Neuron (in vitro differentiated cells): ENCODE measurements around the gene ZNF425.
"Not testable (repeated sequence)": the region's sequence is repeated elsewhere in the genome, so short reads cannot be mapped to it uniquely, and the experiment has no call there.

ENCODE experiments used
- H2AFZ ChIP-seq: one replicate; pipeline ENCODE4 v1.6.1; 2013; ENCODE audit warnings: low read depth, mild to moderate bottlenecking, inconsistent platforms, low read length, moderate library complexity
- H3K27me3 ChIP-seq: one replicate; pipeline ENCODE4 v1.6.1; 2013; ENCODE audit warnings: low read length; ENCODE audit not compliant: insufficient read depth
- H3K36me3 ChIP-seq: one replicate; pipeline ENCODE4 v1.6.1; 2013; ENCODE audit warnings: low read length; ENCODE audit not compliant: insufficient read depth
- H3K4me1 ChIP-seq: one replicate; pipeline ENCODE4 v1.6.1; 2013; ENCODE audit warnings: low read length; ENCODE audit not compliant: insufficient read depth
- H3K4me3 ChIP-seq: 2 replicates; pipeline ENCODE4 v1.5.1; 2013; ENCODE audit warnings: mild to moderate bottlenecking, low read length, moderate library complexity
- H3K9me3 ChIP-seq: one replicate; pipeline ENCODE4 v1.6.1; 2013; ENCODE audit warnings: low read length

Gene ZNF425

GRCh38 chr7:149109969-149110368 lies 16.2 kb downstream of the ZNF425 start:
- H3K4me1 ChIP-seq = no peaks in the 10 kb centered on the region
- no peaks in the 10 kb centered on the region for H3K27me3 ChIP-seq
- no peak overlapping the region for H3K4me3 ChIP-seq
- no peak overlapping the region for H2AFZ ChIP-seq
- H3K36me3 ChIP-seq = peaks cover 14% of the 10 kb centered on the region
- H3K9me3 ChIP-seq = no peaks in the 10 kb centered on the region

- Histone ChIP-seq H3K36me3 (peaks cover 31% of the 10 kb centered on the region), H2AFZ (no peak overlapping the region), H3K27me3 (no peaks in the 10 kb centered on the region), H3K4me3 (no peak overlapping the region), H3K4me1 (no peaks in the 10 kb centered on the region), H3K9me3 (no peaks in the 10 kb centered on the region)
These were observed 21.4 kb downstream of the ZNF425 start for GRCh38 chr7:149104749-149105148.

GRCh38 chr7:149104214-149104613 lies 21.9 kb downstream of the ZNF425 start:
- H3K9me3 ChIP-seq = no peaks in the 10 kb centered on the region
- H3K4me3 ChIP-seq = no peak overlapping the region
- H3K4me1 ChIP-seq = no peaks in the 10 kb centered on the region
- H2AFZ ChIP-seq = no peak overlapping the region
- H3K27me3 ChIP-seq = no peaks in the 10 kb centered on the region
- peaks cover 31% of the 10 kb centered on the region for H3K36me3 ChIP-seq

- Histone ChIP-seq H3K36me3 (peaks cover 31% of the 10 kb centered on the region), H3K9me3 (no peaks in the 10 kb centered on the region), H3K4me3 (no peak overlapping the region), H3K4me1 (no peaks in the 10 kb centered on the region), H2AFZ (no peak overlapping the region), H3K27me3 (no peaks in the 10 kb centered on the region)
These were observed 22.7 kb downstream of the ZNF425 start for GRCh38 chr7:149103424-149103823.

- Histone ChIP-seq H3K36me3 (peaks cover 27% of the 10 kb centered on the region), H3K4me1 (no peaks in the 10 kb centered on the region), H3K4me3 (no peak overlapping the region), H3K9me3 (no peaks in the 10 kb centered on the region), H3K27me3 (no peaks in the 10 kb centered on the region), H2AFZ (no peak overlapping the region)
These were observed 23.5 kb downstream of the ZNF425 start for GRCh38 chr7:149102666-149103065.

- Histone ChIP-seq H2AFZ (no peak overlapping the region), H3K4me1 (peaks cover 4% of the 10 kb centered on the region), H3K27me3 (no peaks in the 10 kb centered on the region), H3K9me3 (no peaks in the 10 kb centered on the region), H3K36me3 (peaks cover 27% of the 10 kb centered on the region), H3K4me3 (no peak overlapping the region)
These were observed 25.3 kb downstream of the ZNF425 start for GRCh38 chr7:149100821-149101220.

GRCh38 chr7:149099058-149099457 lies 27.1 kb downstream of the ZNF425 start:
- no peaks in the 10 kb centered on the region for H3K9me3 ChIP-seq
- H3K4me3 ChIP-seq = no peak overlapping the region
- no peak overlapping the region for H2AFZ ChIP-seq
- H3K36me3 ChIP-seq = peaks cover 13% of the 10 kb centered on the region
- peaks cover 4% of the 10 kb centered on the region for H3K4me1 ChIP-seq
- H3K27me3 ChIP-seq = no peaks in the 10 kb centered on the region

GRCh38 chr7:149097088-149097487 lies 29.0 kb downstream of the ZNF425 start:
- Histone ChIP-seq H3K27me3 (no peaks in the 10 kb centered on the region), H3K4me3 (no peak overlapping the region), H3K4me1 (peaks cover 4% of the 10 kb centered on the region)

GRCh38 chr7:149093228-149093627 lies 32.9 kb downstream of the ZNF425 start:
- Histone ChIP-seq H3K4me3 (no peak overlapping the region), H3K9me3 (peaks cover 2% of the 10 kb centered on the region), H3K27me3 (no peaks in the 10 kb centered on the region), H3K4me1 (peaks cover 4% of the 10 kb centered on the region), H3K36me3 (peaks cover 2% of the 10 kb centered on the region), H2AFZ (no peak overlapping the region)

More at GRCh38 chr7:149097088-149097487, 29.0 kb downstream of the ZNF425 start:
- Histone ChIP-seq H2AFZ (no peak overlapping the region), H3K9me3 (no peaks in the 10 kb centered on the region), H3K36me3 (no peaks in the 10 kb centered on the region)

- H3K4me3 ChIP-seq, H3K9me3 ChIP-seq, H3K4me1 ChIP-seq, H3K27me3 ChIP-seq, H2AFZ ChIP-seq, H3K36me3 ChIP-seq: not testable (repeated sequence)
These were observed 33.9 kb downstream of the ZNF425 start for GRCh38 chr7:149092244-149092643.

- peak within 1 kb of the TSS; percentile 91 for H2AFZ ChIP-seq
- peaks cover 9% of the 10 kb centered on the region for H3K36me3 ChIP-seq
- no peaks in the 10 kb centered on the region for H3K27me3 ChIP-seq
- peaks cover 15% of the 10 kb centered on the region for H3K9me3 ChIP-seq
- H3K4me3 ChIP-seq = peak within 1 kb of the TSS; percentile 68
- no peaks in the 10 kb centered on the region for H3K4me1 ChIP-seq
These were observed 35.5 kb downstream of the ZNF425 start, which contains the start of gene ZNF786 for GRCh38 chr7:149090397-149091195. Gene ZNF786, minus strand, starts transcription at chr7:149090718. Its CDS starts 78 bp downstream, at chr7:149090640.

- peaks cover 23% of the 10 kb centered on the region for H3K36me3 ChIP-seq
- no peak overlapping the region for H2AFZ ChIP-seq
- H3K4me1 ChIP-seq = no peaks in the 10 kb centered on the region
- peaks cover 26% of the 10 kb centered on the region for H3K9me3 ChIP-seq
- no peak overlapping the region for H3K4me3 ChIP-seq
- H3K27me3 ChIP-seq = no peaks in the 10 kb centered on the region
These were observed 38.7 kb downstream of the ZNF425 start for GRCh38 chr7:149087376-149087775.

GRCh38 chr7:149085866-149086265 lies 40.3 kb downstream of the ZNF425 start:
- Histone ChIP-seq H3K9me3 (peaks cover 26% of the 10 kb centered on the region), H3K36me3 (peaks cover 25% of the 10 kb centered on the region)

GRCh38 chr7:149084407-149084806 lies 41.7 kb downstream of the ZNF425 start:
- Histone ChIP-seq H2AFZ (no peak overlapping the region), H3K27me3 (no peaks in the 10 kb centered on the region), H3K9me3 (peaks cover 33% of the 10 kb centered on the region), H3K4me3 (no peak overlapping the region), H3K4me1 (no peaks in the 10 kb centered on the region), H3K36me3 (peaks cover 36% of the 10 kb centered on the region)

More at GRCh38 chr7:149085866-149086265, 40.3 kb downstream of the ZNF425 start:
- Histone ChIP-seq H3K4me1 (no peaks in the 10 kb centered on the region), H3K27me3 (no peaks in the 10 kb centered on the region), H2AFZ (no peak overlapping the region), H3K4me3 (no peak overlapping the region)
